Tibial nerve (tissue), 4 donors: Measurements from ENCODE around the gene ZAR1.

ENCODE experiments used
- CTCF ChIP-seq, 5 experiments: fragments of 200-600 bp in 3 of 5; fragments of 450-650 bp in 2 of 5; sonication (generic) in 3 of 5; IDR thresholded peaks; one replicate each; pipeline ENCODE4 v1.5.1; 2016 to 2019; ENCODE audit warnings: antibody characterized with exemption in 5 of 5, mild to moderate bottlenecking in 3 of 5, moderate library complexity in 2 of 5
- EP300 ChIP-seq, 2 donors: sonication (generic); formaldehyde crosslinking; IDR thresholded peaks; one replicate each; pipeline ENCODE4 v1.6.1; 2017; ENCODE audit warnings: antibody characterized with exemption in 2 of 2, mild to moderate bottlenecking in 1 of 2
- POLR2A ChIP-seq, 2 donors: fragments of 450-650 bp; IDR thresholded peaks; one replicate each; pipeline ENCODE4 v1.6.1; 2017; ENCODE audit warnings: antibody characterized with exemption in 2 of 2, mild to moderate bottlenecking in 2 of 2, moderate library complexity in 2 of 2

GRCh38 chr4:48484494-48485168 lies 5.4 kb upstream of the ZAR1 start:
- no peak for TF ChIP-seq POLR2A (IDR thresholded peaks at IDR 0.05)
- no peak for TF ChIP-seq CTCF (IDR thresholded peaks at IDR 0.05)
- no peak for TF ChIP-seq EP300 (IDR thresholded peaks at IDR 0.05)
